ENCODE results near the gene EYA3. TPM values are rescaled to one million over a fixed set of nuclear protein-coding genes. Genes with fewer than 3 reads are reported as not detected.

EYA3 gene
- total RNA-seq, 1 donor from 2014 or later = 41.3 TPM

DNA sequence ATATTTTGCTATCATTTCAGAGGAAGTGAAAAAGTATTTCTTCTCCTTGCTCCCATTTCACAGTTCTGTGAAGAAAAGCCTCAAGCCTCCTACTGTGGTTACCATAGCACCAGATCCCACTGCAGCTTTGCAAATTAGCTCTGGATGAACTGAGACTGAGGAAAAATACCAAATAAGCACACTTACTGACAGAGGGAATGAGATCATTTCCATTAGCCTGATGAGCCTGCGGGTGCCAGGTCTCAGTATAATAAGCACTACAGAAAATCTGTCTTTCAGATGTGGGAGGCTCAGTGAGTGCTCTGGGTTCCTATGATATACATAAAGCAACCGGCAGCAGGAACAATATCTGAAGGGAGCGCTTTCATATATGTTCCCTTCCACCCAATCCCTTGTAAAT lies 107.3 kb downstream of the EYA3 start:
- Mint-ChIP-seq H3K36me3 (ENCODE audit: insufficient read depth) (peaks cover 16% of the 10 kb centered on the region), H3K9me3 (ENCODE audit: low read depth) (no peaks in the 10 kb centered on the region), H3K27me3 (no peaks in the 10 kb centered on the region), H3K4me3 (ENCODE audit: low read depth) (no peak overlapping the region), H3K4me1 (ENCODE audit: low read depth) (no peaks in the 10 kb centered on the region), H3K27ac (no peak overlapping the region)
- TF ChIP-seq, protein P1, sequence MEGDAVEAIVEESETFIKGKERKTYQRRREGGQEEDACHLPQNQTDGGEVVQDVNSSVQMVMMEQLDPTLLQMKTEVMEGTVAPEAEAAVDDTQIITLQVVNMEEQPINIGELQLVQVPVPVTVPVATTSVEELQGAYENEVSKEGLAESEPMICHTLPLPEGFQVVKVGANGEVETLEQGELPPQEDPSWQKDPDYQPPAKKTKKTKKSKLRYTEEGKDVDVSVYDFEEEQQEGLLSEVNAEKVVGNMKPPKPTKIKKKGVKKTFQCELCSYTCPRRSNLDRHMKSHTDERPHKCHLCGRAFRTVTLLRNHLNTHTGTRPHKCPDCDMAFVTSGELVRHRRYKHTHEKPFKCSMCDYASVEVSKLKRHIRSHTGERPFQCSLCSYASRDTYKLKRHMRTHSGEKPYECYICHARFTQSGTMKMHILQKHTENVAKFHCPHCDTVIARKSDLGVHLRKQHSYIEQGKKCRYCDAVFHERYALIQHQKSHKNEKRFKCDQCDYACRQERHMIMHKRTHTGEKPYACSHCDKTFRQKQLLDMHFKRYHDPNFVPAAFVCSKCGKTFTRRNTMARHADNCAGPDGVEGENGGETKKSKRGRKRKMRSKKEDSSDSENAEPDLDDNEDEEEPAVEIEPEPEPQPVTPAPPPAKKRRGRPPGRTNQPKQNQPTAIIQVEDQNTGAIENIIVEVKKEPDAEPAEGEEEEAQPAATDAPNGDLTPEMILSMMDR (IDR thresholded peaks at IDR 0.05; ENCODE audit: unreplicated experiment) = no peak
- no peak for DNase-seq (ENCODE audit: low spot score, unreplicated experiment)

GRCh38 chr1:27980216-27980845 lies 108.1 kb downstream of the EYA3 start:
- no peak overlapping the region for H3K27ac Mint-ChIP-seq
- no peaks in the 10 kb centered on the region for H3K27me3 Mint-ChIP-seq
- no peaks in the 10 kb centered on the region for H3K9me3 Mint-ChIP-seq (ENCODE audit: low read depth)
- H3K36me3 Mint-ChIP-seq (ENCODE audit: insufficient read depth) = peaks cover 13% of the 10 kb centered on the region
- TF ChIP-seq, protein P1 (IDR thresholded peaks at IDR 0.05; ENCODE audit: unreplicated experiment) = no peak
- H3K4me3 Mint-ChIP-seq (ENCODE audit: low read depth) = no peak overlapping the region
- H3K4me1 Mint-ChIP-seq (ENCODE audit: low read depth) = no peaks in the 10 kb centered on the region
- DNase-seq (ENCODE audit: low spot score, unreplicated experiment) = no peak

DNA sequence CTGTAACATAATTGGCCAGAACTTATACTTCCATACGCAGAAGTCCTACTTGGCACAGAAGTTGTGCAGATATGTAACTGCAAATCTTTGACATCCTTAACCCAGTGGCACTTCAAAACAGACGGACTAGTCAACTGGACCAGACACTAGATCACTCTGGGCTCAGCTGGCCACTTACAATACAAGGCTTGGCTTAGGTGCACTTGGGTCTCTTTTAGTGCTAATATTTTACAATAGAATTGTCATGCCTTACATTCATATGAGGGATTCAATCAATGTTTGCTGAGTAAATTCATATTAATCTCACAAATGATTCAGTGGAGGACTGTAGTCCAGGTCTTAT lies 108.6 kb downstream of the EYA3 start:
- no peaks in the 10 kb centered on the region for H3K9me3 Mint-ChIP-seq (ENCODE audit: low read depth)
- TF ChIP-seq, protein P1 (IDR thresholded peaks at IDR 0.05; ENCODE audit: unreplicated experiment) = no peak
- no peak overlapping the region for H3K27ac Mint-ChIP-seq
- no peaks in the 10 kb centered on the region for H3K4me1 Mint-ChIP-seq (ENCODE audit: low read depth)
- no peaks in the 10 kb centered on the region for H3K27me3 Mint-ChIP-seq
- no peak overlapping the region for H3K4me3 Mint-ChIP-seq (ENCODE audit: low read depth)
- no peak for DNase-seq (ENCODE audit: low spot score, unreplicated experiment)
- H3K36me3 Mint-ChIP-seq (ENCODE audit: insufficient read depth) = peaks cover 11% of the 10 kb centered on the region

DNA sequence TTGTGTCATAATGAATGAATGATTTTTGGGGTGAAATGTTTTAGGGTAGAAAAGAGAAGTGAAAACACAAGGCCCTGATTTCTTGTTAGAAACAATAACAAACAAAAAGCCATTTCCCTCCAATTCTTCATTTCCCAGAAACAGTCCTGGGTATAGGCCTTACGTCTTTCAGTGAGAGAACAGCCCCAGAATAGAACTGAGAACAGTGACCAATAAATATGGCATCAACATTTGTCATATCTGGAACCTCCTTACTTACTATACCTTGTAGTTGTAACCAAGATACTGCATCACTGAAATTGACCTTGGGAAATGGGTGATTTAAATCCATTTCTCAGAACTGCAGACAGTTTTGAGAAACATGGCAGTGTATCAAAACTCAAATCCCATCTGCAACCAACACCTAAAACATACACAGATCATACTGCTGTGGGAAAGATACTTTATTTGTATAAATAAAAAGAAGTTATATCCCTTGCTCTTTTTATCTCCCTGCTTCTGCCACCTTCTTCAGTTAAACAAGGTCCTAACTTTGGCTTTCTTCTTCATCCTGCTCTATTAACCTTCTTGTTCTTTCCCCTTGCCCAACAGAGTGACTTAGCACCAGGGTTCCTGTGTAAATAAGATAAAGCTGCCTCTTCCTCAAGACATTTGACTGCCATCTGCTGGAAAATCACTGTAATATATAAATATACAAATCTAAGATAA lies 109.1 kb downstream of the EYA3 start:
- DNase-seq (ENCODE audit: low spot score, unreplicated experiment) = no peak
- H3K4me1 Mint-ChIP-seq (ENCODE audit: low read depth) = no peaks in the 10 kb centered on the region
- H3K27ac Mint-ChIP-seq = no peak overlapping the region
- peaks cover 11% of the 10 kb centered on the region for H3K36me3 Mint-ChIP-seq (ENCODE audit: insufficient read depth)
- H3K27me3 Mint-ChIP-seq = no peaks in the 10 kb centered on the region
- no peaks in the 10 kb centered on the region for H3K9me3 Mint-ChIP-seq (ENCODE audit: low read depth)
- no peak overlapping the region for H3K4me3 Mint-ChIP-seq (ENCODE audit: low read depth)
- TF ChIP-seq, protein P1 (IDR thresholded peaks at IDR 0.05; ENCODE audit: unreplicated experiment) = peak; percentile 43

GRCh38 chr1:27974417-27974781 lies 114.0 kb downstream of the EYA3 start:
- Mint-ChIP-seq H3K9me3 (ENCODE audit: low read depth) (no peaks in the 10 kb centered on the region), H3K27me3 (no peaks in the 10 kb centered on the region), H3K4me3 (ENCODE audit: low read depth) (no peak overlapping the region), H3K36me3 (ENCODE audit: insufficient read depth) (peaks cover 16% of the 10 kb centered on the region), H3K4me1 (ENCODE audit: low read depth) (no peaks in the 10 kb centered on the region), H3K27ac (no peak overlapping the region)
- no peak for DNase-seq (ENCODE audit: low spot score, unreplicated experiment)
- TF ChIP-seq, protein P1 (IDR thresholded peaks at IDR 0.05; ENCODE audit: unreplicated experiment) = no peak
